HuH-7.5 (cell line): Measurements from ENCODE around the gene VARS2.
"Not testable (repeated sequence)": the region's sequence is repeated elsewhere in the genome, so short reads cannot be mapped to it uniquely, and the experiment has no call there.

Experiments used
- DNase-seq: peaks from one replicate; pipeline ENCODE4 v3.0.0; 2011; ENCODE audit warnings: low spot score

VARS2 gene

DNA sequence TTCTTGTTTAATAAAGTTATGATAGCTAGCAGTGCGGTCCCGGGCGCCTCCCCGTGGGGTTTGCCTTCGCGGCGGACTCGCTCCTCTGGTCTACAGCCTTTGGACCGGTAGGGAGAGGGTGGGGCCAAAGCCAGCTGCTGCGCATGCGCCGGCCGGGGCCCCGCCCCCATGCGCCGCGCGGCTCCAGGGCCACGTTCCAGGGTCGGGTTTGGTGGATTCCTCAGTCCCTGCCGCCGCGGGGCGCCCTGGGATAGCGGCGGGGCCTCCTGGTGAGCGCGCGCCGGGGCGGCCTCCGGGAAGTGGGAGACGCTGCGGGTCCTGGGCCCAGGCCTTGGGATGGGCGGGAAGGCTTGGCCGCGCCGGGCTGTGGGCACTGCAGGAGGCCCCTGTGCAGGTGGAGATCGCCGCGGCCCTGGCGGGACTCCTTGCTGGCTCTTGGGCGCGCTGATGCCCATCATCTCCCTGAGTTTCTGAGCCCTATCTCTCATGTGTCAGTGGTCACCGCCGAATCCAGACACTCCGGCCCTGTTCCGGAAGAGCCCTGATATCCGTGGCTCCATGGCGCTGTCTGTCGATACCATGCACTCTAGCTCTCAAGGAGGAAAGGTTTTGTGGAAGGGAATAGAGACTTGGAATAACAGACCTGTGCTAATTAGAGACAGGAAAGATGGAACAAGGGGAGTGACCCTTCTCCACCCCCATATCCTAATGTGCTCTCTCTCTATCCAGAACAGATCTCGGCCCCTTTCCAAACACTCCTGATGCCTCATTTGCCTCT is at the start of gene VARS2:
Gene VARS2 (plus strand): TSS at position 163 of the 778 bp plus-strand sequence. CDS start 599 bp downstream, at position 762.
- peak; percentile 93 for DNase-seq

DNA sequence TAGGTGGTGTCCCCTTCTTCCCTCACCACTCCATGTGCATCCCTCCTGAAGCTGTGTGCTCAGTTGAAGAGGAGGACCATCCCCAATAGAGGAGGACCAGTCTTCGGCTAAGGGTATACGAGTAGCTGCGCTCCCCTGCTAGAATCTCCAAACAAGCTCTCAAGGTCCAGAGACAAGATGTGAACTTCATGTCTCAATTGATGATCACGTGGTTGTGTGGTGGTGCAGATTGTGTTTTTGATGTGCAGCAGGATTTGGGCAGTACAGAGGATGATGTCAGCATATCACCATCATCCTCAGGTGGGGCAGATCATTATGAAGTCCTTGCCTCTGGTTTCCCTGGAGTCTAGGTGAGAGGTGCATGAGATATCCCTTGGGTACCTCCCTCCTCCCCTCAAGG is 49.7 kb upstream of the VARS2 start:
- DNase-seq, result no peak

DNA sequence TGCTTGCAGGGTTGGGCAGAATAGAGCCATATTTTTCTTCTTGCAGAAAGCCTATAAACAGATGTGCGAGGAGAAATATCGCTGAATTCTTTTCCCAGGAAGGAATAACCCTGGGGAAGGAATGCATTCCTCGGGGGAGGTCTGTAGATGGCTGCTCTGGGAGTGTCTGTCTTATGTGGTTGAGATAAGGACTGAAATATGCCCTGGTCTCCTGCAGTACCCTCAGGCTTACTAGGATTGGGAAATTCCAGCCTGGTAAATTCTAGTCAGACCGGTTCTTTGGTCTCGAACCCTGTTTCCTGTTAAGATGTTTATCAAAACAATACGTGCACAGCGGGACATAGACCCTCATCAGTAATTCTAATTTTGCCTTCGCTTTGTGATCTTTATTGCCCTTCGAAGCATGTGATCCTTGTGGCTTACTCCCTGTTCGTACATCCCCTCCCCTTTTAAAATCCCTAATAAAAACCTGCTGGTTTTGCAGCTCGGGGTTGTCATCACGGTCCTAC is 44.7 kb upstream of the VARS2 start:
- DNase-seq, result not testable (repeated sequence)

DNA sequence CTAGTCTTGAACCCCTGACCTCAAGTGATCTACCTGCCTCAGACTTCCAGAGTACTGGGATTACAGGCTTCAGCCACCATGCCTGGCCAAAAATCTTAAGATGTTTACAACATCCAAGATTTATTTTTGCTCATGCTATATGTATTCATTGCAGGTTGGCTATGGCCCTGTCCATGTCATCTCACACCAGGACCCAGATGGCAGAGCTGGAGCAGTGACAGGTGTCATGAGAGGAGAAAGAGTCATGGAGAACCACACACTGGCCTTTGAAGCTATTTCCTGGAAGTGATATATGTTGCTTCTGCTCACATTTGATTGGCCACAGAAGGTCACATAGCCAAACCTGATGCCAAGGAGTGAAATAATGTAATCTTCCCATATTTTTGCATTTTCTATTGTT is 43.5 kb upstream of the VARS2 start:
- DNase-seq, result no peak

DNA sequence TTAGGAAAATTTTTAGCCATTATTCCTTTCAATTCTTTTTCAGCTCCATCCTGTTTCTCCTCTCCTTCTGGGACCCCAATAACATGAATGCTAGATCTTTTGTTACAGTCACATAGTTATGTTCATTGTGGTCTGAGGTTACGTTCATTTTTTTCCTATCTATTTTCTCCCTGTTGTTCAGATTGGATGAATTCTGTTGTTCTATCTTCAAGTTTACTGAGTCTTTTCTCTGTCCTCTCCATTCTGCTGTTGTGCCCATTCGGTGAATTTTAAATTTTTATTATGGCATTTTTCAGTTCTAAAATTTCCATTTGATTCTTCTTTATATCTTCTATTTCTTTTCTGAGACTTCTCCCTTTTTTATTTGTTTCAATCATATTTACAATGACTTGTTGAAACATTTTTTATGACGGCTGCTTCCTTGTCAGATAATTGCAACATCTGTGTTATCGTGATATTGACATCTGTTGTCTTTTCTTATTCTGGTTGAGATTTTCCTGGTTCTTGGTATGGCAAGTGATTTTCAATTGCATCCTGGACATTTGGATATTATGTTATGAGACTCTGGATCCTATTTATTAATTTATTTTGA is 42.4 kb upstream of the VARS2 start:
- DNase-seq, result no peak

DNA sequence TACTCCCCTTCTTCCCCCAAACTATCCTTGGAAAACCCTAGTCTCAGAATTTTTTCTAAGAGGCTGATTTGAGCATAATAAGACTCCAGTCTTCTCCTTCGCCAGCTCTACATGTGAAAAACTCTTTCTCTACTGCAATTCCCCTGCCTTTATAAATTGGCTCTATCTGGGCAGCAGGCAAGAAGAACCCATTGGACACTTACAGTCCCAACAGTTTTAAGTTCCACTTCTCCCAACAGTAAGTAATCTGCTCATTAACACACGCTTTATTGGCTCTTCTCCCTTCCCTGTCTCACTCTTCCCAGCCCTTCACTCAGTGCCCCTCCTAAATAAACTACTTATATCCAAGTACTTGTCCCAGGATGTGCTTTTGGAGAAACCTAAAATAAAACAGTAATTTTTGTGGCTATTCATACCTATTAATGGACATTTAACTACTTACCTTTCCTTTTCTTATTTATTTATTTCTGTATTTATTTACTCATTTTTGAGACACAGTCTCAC is 40.8 kb upstream of the VARS2 start:
- no peak for DNase-seq

DNA sequence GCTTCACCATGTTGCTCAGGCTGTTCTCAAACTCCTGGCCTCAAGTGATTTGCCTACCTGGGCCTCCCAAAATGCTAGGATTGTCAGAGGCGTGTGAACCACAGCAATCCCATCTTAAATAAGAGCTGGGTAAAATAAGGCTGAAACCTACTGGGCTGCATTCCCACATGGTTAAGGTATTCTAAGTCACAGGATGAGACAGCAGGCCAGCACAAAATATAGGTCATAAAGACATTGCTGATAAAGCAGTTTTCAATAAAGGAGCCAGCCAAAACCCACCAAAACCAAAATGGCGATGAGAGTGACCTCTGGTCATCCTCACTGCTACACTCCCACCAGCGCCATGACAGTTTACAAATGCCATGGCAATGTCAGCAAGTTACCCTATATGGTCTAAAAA is 40.2 kb upstream of the VARS2 start:
- not testable (repeated sequence) for DNase-seq

DNA sequence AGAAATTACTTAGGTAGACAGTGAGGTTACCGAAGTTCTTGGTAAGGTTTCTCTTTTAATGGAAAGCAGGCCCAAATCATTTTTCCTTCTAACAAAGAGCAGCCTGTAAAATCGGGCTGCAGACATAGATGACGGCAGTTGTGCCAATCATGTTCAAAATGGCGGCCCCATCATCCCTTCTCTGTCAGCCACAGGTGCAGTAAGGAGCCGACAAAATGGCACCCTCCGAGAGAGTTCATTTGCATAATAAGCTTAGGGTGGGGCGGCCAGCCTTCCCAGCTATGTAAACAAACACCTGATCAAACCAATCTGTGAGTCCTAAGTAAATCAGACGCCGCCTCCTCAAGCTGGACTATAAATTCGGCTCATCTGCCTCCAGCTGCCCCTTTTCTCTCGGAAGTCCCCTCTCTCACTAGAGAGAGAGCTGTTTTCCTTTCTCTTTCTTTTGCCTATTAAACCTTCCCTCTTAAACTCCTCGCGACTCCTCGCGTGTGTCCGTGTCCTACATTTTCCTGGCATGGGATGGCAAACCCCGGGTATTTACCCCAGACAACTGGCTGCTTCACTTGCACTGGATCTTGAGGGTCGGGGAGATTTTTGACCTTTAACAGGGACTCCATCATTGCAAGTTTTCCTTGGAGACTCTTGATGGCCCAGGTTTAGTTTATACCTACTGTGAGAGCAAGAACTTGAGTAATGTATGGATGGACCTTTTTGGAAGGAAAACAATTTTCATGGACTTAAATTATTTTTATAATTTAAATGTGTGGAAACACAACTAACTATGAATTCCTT is 38.6 kb upstream of the VARS2 start:
- DNase-seq, result no peak

DNA sequence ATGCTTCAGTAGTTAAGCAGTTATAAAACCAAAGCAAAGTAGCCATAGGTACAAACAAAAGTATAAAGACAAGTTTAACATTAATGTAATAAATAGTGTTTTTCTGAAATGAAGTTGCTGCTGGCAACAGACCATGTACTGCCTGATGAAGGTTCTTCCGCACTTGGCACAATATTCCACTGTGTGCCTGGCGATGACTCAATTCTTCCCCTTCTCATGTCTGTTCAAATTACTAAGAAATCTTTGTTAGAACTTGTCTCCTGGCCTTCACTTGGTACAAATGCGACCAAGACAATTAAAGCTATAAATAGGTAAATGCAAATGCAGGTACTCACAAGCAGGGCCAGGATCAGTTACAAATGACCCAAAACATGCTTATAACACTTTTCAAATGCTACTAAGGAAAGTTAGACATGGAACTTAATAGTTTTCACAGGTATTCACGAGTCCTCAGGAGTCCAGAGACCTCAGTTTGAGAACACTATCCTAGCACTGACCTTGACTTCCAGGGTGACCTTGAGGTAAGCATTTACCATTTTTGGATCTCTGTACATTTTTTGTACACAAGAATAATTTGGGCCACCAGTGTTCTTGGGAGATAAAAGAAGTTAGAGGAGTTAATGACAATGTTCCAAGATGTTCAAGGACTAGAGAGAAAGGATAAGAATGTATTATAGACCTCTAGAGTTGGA is 37.9 kb upstream of the VARS2 start:
- DNase-seq, result no peak

DNA sequence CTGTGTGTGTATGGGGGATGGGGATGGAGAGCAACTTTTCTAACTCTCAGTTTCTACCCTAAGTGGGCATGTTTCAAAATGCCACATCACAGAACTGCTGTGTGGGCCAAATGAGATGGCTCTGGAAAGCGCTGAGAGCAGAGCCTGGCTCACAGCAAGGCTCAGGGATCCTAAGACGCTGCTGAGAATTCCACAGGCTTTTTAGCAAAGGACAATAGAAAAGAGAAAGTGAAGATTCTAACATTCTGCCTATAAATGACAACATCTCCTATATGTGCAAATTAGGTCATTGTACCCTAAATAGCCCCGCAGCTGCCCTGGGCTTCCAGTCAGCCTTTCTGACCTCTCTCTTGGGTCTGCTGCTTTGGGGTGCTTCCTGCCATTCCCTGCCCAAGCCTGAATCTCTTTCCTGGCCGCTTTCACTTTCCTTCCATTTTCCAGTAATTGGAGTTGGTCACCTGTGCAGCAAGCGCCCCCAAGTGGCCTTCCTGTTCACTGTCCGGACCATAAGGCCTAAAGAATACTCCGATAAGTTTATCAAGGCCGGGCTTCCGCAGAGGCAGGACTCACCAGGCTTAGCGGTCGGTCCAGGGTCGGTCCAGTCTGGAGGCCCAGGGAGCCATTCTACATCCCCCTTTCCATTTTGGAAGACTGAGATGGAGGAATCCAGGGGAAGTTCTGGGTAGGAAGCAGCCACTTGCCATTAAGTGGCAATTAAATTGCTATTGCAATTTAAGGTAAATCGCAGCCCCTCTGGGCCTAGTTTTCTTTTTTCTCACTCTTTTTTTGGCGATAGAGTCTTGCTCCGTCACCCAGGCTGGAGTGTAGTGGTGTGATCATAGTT is 36.4 kb upstream of the VARS2 start:
- DNase-seq, result peak; percentile 78

DNA sequence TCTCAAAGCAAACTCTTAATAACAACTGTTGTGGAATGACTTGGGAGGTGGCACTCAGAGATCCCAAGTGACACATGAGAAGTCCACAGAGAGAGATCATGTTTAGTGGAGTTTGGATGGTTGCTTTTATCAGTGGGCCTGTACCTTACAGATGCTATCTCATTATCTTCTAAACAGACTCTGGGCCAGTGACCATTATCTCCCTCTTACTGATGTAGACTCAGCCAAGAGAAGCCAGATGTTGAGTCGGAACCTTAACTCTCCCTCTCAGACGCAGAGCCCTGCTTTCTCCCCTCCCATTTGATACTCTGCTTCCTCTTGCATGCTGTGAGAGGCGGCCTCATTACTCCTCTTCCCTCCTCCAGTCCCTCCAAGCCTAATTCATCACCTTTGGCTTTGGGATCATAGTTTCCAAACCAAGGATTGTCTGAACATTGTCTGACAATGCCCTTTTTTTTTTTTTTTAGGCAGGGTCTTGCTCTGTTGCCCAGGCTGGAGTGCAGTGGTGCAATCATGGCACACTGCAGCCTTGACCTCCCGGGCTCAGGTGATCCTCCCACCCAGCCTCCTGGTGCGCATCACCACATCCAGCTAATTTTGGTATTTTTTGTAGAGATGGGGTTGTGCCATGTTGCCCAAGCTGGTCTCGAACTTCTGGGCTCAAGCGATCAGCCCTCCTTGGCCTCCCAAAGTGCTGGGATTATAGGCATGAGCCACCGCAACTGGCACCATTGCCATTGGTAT is 34.2 kb upstream of the VARS2 start:
- DNase-seq, result no peak

DNA sequence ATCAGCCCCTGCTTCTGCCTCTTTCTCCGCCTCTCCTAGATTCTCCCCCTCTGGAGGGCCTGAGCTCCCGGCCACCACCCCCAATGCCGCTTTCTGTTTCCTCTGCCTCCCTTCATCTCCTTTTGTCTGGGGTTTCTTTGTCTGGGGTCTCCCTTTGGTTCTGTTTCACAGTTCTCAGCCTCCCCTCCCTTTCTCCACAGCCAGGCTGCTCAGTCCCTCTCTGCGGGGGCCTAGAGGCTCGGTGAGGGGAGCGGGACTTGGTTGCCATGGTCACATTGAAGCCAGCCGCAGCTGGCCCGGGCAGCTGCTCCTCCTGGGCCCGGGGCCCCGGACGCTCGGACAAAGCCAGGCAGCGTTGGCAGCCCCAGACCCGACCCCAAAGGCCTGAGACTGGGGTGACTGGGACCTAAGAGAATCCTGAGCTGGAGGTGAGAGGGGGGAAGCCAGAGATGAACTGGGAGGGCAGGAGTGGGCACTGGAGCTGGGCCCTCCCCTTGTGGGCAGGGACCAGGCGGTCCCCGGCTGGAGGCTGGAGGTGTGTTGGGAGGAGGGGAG is 33.3 kb upstream of the VARS2 start:
- DNase-seq, result no peak

DNA sequence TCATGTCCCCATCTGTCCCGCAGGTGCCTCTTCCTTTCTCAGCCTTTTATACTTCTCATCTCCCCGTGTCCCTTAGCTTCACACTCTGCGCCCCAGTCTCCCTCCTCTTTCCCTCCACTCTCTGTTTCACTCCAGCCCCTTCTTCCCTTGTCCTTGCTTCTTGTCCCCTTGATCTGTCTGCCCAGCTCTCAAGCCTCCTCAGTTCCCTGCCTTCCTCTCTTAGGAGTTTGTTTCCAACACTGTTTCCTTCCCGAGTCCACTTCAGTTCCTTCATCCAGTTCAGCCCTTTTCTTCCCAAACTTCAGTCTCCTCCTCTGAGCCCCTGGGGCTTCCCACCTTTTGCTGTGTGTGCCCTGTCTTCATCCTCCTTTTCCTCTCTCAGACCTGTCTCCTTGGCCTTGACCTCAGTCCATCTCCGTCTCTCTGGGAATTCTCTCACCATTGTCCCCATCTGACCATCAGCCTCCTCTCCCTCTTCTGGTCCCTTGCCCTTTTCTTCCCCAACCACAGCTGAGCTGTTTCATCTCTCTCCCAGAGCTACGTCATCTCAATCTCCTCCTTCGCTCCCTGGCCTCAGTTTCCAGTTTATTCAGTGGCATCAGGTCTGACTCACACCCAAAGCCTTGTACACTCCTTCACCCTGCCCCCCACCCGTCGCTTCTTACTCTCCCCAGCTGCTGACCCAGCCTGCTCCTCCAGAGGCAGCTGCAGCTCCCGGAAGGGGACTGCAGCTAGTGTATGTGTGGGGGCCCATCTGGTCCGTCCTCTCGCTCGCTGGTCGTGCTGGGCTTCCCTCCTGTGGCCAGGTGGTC is 32.4 kb upstream of the VARS2 start:
- DNase-seq, result no peak

DNA sequence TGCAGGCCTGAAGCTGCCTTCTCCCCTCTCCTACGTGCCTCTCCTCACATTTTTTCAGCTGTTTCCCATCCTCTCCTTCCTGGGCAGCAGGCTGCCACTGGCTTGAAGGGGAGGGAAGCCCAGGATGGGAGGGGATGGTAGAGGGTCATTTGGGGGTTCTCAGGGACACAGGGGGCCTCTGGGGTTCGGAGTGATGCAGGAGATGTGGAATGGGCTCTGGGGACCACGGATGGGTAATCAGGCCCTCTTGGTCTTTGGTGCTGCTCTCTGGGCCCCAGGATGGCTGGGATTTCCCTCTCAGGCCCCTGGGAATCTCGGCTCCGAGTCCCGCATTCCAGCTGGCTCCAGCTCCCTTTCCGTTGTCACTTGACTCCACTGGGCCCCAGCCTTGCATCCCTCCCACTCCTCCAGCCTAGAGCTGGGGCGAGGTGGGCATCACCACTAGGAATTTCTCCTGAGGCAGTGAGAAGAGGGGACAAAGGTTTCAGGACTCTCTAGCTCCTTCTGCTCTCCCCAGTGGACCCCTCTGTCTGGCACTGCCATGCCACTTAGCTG is 31.8 kb upstream of the VARS2 start:
- no peak for DNase-seq

DNA sequence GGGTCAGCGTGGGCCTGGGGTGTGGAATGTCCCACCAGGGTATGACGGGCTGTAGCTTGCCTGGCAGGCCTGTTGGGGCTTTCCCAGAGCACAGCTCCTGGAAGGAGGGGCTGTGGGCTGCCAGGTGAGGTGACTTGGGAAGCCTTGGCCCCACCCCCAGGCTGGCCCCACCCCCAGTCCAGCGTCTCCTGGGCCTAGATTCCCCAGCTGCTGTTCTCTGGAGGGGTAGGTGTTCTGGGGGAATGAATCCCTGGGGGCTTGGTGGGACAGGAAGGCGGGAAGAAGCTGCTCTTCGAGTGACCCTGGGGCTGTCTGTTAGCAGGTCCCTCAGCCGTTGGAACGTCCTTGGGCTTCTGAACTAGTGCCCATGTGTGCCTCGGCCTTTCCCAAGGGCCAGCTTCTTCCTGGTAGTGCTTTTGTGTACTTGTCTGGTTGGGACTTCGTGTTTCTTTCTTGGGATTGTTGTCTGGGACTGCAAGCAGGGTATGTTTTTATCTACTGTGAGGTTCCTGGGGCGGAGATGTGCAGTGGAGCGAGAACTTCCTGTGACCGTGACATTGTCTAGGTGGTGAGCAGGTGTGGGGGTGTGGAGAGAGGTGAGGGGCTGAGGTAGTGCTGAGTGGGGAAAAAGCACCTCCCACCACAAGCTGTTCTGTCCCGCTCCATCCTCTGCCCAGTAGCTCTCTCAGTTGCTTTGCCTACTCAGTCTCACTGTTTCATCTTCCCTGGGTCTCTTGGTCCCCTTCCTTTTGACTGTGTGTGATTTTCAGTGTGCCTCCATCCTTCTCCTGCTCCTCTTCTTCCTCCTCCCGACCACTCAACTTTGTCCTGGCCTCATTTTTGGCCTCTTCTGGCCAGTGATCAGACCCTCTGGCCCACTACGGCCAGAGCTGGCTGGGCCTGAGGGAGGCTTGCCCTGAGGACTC is 31.0 kb upstream of the VARS2 start:
- DNase-seq, result no peak

DNA sequence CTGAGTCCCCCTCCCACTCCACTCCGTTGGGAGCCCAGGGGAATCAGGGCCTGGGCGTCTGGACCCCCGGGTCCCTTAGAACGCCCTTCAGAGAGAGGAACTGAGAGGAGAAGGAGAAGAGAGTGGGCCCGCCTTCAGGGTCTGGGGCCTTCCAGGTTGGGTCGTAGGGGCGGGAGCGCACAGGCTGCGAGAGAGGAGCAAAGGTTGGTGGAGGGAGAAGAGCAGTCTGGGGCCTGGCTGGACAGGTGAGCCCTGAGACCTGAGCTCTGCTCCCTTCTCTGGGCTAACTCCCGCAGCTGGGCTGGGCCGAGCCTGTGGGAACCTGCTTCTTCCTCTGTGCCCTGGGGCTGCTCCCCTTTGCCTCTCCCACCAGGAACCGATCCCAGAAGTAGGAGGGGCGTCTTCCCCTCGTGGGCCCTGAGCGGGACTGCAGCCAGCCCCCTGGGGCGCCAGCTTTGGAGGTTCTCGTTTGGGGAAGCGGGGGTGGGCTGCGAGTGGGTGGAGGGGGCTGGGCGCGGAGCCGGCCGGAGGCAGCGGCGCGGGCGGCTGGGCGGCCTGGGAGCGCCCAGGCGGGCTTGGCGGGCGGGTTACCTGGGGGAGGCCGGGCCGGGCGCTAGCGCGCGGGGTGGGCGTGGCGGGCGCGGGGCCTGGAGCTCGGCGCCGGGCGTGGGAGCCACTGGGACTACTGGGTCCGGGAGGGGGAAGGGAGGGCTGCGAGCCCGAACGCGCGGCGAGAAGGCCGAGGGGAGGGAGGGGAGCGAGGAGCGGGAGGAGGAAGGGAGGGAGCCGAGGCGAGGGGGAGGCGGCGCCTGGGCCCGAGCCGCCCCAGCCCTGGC is 30.1 kb upstream of the VARS2 start, which contains the start of gene DDR1:
Gene DDR1 (plus strand): TSS at position 835 of the 836 bp plus-strand sequence. CDS start 4,211 bp downstream, outside the sequence.
- peak; percentile 60 for DNase-seq
